ENCODE measurements around the gene LBX2.

GRCh38 chr2:74537140-74537539 lies 37.7 kb upstream of the LBX2 start:
- TF ChIP-seq CTCF (conservative IDR thresholded peaks at IDR 0.05; ENCODE audit: low read length), result no peak
- no peak for TF ChIP-seq EZH2phosphoT487 (IDR thresholded peaks at IDR 0.05; ENCODE audit: borderline replicate concordance)
